Uterus (tissue), 4 donors: Measurements from ENCODE around the gene SPIRE2. TPM values are rescaled to one million over a fixed set of nuclear protein-coding genes. Genes with fewer than 3 reads are reported as not detected.

Experiments
- DNase-seq, 2 donors: peaks; one replicate each; pipeline ENCODE4 v3.0.0-alpha.2; 2019 to 2020
- H3K27ac ChIP-seq, 2 donors: fragments of 200-600 bp; sonication (generic); 1 replicate in 1 of 2; 2 replicates in 1 of 2; pipeline ENCODE4 v1.5.1; 2016 to 2018
- H3K27me3 ChIP-seq, 2 donors: fragments of 200-600 bp; sonication (generic); one replicate each; pipeline ENCODE4 v1.5.1; 2018 to 2019; ENCODE audit warnings: control low read depth in 1 of 2
- H3K36me3 ChIP-seq, 2 donors: fragments of 200-600 bp; sonication (generic); one replicate each; pipeline ENCODE4 v1.5.1; 2019; ENCODE audit warnings: control low read depth in 1 of 2
- H3K4me1 ChIP-seq, 2 donors: fragments of 200-600 bp; sonication (generic); one replicate each; pipeline ENCODE4 v1.5.1; 2018 to 2019; ENCODE audit warnings: control low read depth in 1 of 2
- H3K4me3 ChIP-seq, 2 donors: fragments of 200-600 bp; sonication (generic); 1 replicate in 1 of 2; 2 replicates in 1 of 2; pipeline ENCODE4 v1.5.1; 2018 to 2019; ENCODE audit warnings: mild to moderate bottlenecking in 1 of 2
- H3K9me3 ChIP-seq, 2 donors: fragments of 200-600 bp; sonication (generic); one replicate each; pipeline ENCODE4 v1.5.1; 2019; ENCODE audit warnings: control low read depth in 1 of 2
- POLR2A ChIP-seq, 2 donors: fragments of 450-650 bp; IDR thresholded peaks; one replicate each; pipeline ENCODE4 v1.6.1; 2016; ENCODE audit warnings: antibody characterized with exemption in 2 of 2, mild to moderate bottlenecking in 1 of 2, moderate library complexity in 1 of 2
- intact Hi-C: fragments of 100-400 bp; cut with DNase I; formaldehyde crosslinking; loops from one replicate; pipeline ENCODE4 v1.15.1; 2023; ENCODE audit warnings: low total_unique reads
- total RNA-seq, 4 donors: library from RNA; depleted of rRNA in 3 of 4; stranded (reverse); fragments of >200 nt in 3 of 4; gene quantifications; one replicate each; pipeline versions ENCODE4 v1.1.0 to v1.2.4, GENCODE V29; 2014 to 2023
- TF ChIP-seq, protein P1 (sequence below), 4 experiments: fragments of 200-600 bp in 2 of 4; fragments of 450-650 bp in 2 of 4; sonication (generic) in 2 of 4; IDR thresholded peaks; one replicate each; pipeline ENCODE4 v1.5.1; 2016 to 2019; ENCODE audit warnings: antibody characterized with exemption in 4 of 4, mild to moderate bottlenecking in 2 of 4, moderate library complexity in 1 of 4
- donor health status: DM: yes; HTN: yes; CAD: no.

Gene SPIRE2
- total RNA-seq, 4 donors from 2014 or later = 1.2 to 7.5 (median 3.3) TPM

DNA sequence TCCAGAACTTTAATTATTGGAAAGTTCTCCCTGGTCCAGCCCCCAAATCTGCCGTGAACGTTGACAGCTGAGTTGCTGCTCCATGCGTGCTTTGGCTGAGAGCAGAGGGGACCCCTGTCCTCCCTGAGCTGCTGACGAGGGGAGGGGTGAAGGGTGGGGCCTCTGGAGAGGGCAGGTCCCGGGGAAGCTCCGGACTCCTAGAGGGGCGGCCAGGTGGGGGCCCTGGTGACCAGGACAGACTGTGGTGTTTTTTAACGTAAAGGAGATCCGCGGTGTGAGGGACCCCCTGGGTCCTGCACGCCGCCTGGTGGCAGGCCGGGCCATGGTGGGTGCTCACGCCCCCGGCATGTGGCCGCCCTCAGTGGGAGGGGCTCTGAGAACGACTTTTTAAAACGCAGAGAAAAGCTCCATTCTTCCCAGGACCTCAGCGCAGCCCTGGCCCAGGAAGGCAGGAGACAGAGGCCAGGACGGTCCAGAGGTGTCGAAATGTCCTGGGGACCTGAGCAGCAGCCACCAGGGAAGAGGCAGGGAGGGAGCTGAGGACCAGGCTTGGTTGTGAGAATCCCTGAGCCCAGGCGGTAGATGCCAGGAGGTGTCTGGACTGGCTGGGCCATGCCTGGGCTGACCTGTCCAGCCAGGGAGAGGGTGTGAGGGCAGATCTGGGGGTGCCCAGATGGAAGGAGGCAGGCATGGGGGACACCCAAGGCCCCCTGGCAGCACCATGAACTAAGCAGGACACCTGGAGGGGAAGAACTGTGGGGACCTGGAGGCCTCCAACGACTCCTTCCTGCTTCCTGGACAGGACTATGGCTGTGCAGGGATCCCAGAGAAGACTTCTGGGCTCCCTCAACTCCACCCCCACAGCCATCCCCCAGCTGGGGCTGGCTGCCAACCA is 90.4 kb downstream of the SPIRE2 start, which contains the start of gene MC1R:
TSS of gene MC1R (plus strand) at position 410 of the 895 bp plus-strand sequence. CDS start at position 807, 397 bp downstream.
- TF ChIP-seq, protein P1, sequence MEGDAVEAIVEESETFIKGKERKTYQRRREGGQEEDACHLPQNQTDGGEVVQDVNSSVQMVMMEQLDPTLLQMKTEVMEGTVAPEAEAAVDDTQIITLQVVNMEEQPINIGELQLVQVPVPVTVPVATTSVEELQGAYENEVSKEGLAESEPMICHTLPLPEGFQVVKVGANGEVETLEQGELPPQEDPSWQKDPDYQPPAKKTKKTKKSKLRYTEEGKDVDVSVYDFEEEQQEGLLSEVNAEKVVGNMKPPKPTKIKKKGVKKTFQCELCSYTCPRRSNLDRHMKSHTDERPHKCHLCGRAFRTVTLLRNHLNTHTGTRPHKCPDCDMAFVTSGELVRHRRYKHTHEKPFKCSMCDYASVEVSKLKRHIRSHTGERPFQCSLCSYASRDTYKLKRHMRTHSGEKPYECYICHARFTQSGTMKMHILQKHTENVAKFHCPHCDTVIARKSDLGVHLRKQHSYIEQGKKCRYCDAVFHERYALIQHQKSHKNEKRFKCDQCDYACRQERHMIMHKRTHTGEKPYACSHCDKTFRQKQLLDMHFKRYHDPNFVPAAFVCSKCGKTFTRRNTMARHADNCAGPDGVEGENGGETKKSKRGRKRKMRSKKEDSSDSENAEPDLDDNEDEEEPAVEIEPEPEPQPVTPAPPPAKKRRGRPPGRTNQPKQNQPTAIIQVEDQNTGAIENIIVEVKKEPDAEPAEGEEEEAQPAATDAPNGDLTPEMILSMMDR (IDR thresholded peaks at IDR 0.05) = peak in 3 of 4 experiments; percentile 18 to 46 (median 27)
- no peak for TF ChIP-seq POLR2A (IDR thresholded peaks at IDR 0.05)
- intact Hi-C loops = no loop called here
- Histone ChIP-seq H3K27me3 (peaks cover 0 to 5% of the 10 kb centered on the region in 2 donors), H3K9me3 (no peaks in the 10 kb centered on the region), H3K4me1 (peaks cover 3 to 31% of the 10 kb centered on the region in 2 donors), H3K27ac (no peak within 1 kb of the TSS), H3K36me3 (no peaks in the 10 kb centered on the region), H3K4me3 (peak within 1 kb of the TSS; percentile 15 to 26)
- DNase-seq = no peak

DNA sequence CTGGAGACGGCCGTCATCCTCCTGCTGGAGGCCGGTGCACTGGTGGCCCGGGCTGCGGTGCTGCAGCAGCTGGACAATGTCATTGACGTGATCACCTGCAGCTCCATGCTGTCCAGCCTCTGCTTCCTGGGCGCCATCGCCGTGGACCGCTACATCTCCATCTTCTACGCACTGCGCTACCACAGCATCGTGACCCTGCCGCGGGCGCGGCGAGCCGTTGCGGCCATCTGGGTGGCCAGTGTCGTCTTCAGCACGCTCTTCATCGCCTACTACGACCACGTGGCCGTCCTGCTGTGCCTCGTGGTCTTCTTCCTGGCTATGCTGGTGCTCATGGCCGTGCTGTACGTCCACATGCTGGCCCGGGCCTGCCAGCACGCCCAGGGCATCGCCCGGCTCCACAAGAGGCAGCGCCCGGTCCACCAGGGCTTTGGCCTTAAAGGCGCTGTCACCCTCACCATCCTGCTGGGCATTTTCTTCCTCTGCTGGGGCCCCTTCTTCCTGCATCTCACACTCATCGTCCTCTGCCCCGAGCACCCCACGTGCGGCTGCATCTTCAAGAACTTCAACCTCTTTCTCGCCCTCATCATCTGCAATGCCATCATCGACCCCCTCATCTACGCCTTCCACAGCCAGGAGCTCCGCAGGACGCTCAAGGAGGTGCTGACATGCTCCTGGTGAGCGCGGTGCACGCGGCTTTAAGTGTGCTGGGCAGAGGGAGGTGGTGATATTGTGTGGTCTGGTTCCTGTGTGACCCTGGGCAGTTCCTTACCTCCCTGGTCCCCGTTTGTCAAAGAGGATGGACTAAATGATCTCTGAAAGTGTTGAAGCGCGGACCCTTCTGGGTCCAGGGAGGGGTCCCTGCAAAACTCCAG is 91.5 kb downstream of the SPIRE2 start:
- peaks cover 0 to 12% of the 10 kb centered on the region in 2 donors for H3K27me3 ChIP-seq
- no peak for TF ChIP-seq POLR2A (IDR thresholded peaks at IDR 0.05)
- TF ChIP-seq, protein P1 (IDR thresholded peaks at IDR 0.05) = no peak
- no peaks in the 10 kb centered on the region for H3K36me3 ChIP-seq
- H3K27ac ChIP-seq = no peak overlapping the region
- H3K9me3 ChIP-seq = no peaks in the 10 kb centered on the region
- H3K4me3 ChIP-seq = no peak overlapping the region
- peaks cover 3 to 41% of the 10 kb centered on the region in 2 donors for H3K4me1 ChIP-seq
- intact Hi-C loops = no loop called here
- DNase-seq = no peak

DNA sequence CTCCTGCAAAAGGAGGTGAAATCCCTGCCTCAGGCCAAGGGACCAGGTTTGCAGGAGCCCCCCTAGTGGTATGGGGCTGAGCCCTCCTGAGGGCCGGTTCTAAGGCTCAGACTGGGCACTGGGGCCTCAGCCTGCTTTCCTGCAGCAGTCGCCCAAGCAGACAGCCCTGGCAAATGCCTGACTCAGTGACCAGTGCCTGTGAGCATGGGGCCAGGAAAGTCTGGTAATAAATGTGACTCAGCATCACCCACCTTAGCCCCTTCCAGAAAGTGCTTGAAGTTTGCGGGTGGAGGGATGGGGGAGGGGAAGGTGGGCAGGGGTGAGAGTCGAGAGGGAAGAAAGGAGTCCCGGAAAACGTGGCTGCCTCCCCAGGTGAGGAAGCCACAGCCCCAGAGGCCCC is 92.4 kb downstream of the SPIRE2 start:
- Histone ChIP-seq H3K36me3 (no peaks in the 10 kb centered on the region), H3K27ac (peak overlapping the region in 1 of 2 donors; percentile 63), H3K9me3 (no peaks in the 10 kb centered on the region), H3K4me1 (peaks cover 3 to 44% of the 10 kb centered on the region in 2 donors), H3K27me3 (peaks cover 0 to 15% of the 10 kb centered on the region in 2 donors), H3K4me3 (no peak overlapping the region)
- intact Hi-C loops = no loop called here
- TF ChIP-seq, protein P1 (IDR thresholded peaks at IDR 0.05) = no peak
- no peak for TF ChIP-seq POLR2A (IDR thresholded peaks at IDR 0.05)
- DNase-seq = no peak

Other genes with a start within 250 kb of the SPIRE2 start
- 1 to 10 TPM in 2 of 4 donors, not detected in 2; 1.0 to 5.5 TPM for gene DPEP1, start 214.8 kb upstream of the SPIRE2 start, total RNA-seq
- 10 to 100 TPM; 26.9 to 84.3 (median 58.7) TPM for gene CHMP1A, start 170.8 kb upstream of the SPIRE2 start, total RNA-seq
- 10 to 100 TPM in 1 of 4 donors, 1 to 10 TPM in 2, not detected in 1; 2.6 to 12.2 (median 5.8) TPM for gene SPATA33, start 170.6 kb upstream of the SPIRE2 start, total RNA-seq
- gene CDK10, start 141.8 kb upstream of the SPIRE2 start, total RNA-seq = 10 to 100 TPM; 13.8 to 90.7 (median 62.5) TPM
- gene SPATA2L, start 126.8 kb upstream of the SPIRE2 start, total RNA-seq = 10 to 100 TPM in 2 of 4 donors, 1 to 10 TPM in 2; 1.2 to 18.7 (median 7.2) TPM
- 10 to 100 TPM in 2 of 4 donors, 1 to 10 TPM in 1, under 1 TPM in 1; 0.26 to 20.6 (median 8.7) TPM for gene VPS9D1, start 107.6 kb upstream of the SPIRE2 start, total RNA-seq
- gene ZNF276, start 106.9 kb upstream of the SPIRE2 start, total RNA-seq = 10 to 100 TPM in 2 of 4 donors, 1 to 10 TPM in 2; 6.4 to 41.5 (median 20.8) TPM
- 10 to 100 TPM in 1 of 4 donors, 1 to 10 TPM in 1, under 1 TPM in 1, not detected in 1; 0.26 to 27.4 (median 2.4) TPM for gene FANCA, start 11.8 kb upstream of the SPIRE2 start, total RNA-seq
- 100 to 1,000 TPM in 2 of 4 donors, 10 to 100 TPM in 2; 60.3 to 221 (median 126) TPM for gene TCF25, start 45.1 kb downstream of the SPIRE2 start, total RNA-seq
- 1 to 10 TPM in 3 of 4 donors, under 1 TPM in 1; 0.77 to 6.2 (median 5.4) TPM for gene MC1R, start 90.4 kb downstream of the SPIRE2 start, total RNA-seq
- 10 to 100 TPM in 1 of 4 donors, under 1 TPM in 1, not detected in 2; 0.88 to 28.6 TPM for gene TUBB3, start 94.9 kb downstream of the SPIRE2 start, total RNA-seq
- 10 to 100 TPM; 29.4 to 96.3 (median 57.2) TPM for gene DEF8, start 120.3 kb downstream of the SPIRE2 start, total RNA-seq
- 1 to 10 TPM in 2 of 4 donors, not detected in 2; 1.0 to 4.2 TPM for gene DBNDD1, start 191.0 kb downstream of the SPIRE2 start, total RNA-seq
- gene PRDM7, start 248.9 kb downstream of the SPIRE2 start, total RNA-seq = under 1 TPM in 1 of 4 donors, not detected in 3; 0.35 TPM